Measurements from ENCODE around the gene PRR23C.

GRCh38 chr3:139062918-139063317 lies 18.2 kb upstream of the PRR23C start:
- TF ChIP-seq CTCF (optimal IDR thresholded peaks at IDR 0.05 in 1 of 3, IDR thresholded peaks at IDR 0.05 in 1 of 3, conservative IDR thresholded peaks at IDR 0.05 in 1 of 3; ENCODE audit: extremely low read depth in 1 of 3, insufficient read depth in 2 of 3, low read length in 3 of 3), result no peak
- TF ChIP-seq EZH2 (IDR thresholded peaks at IDR 0.05; ENCODE audit: low read length), result no peak
